K562 (cell line): Measurements from ENCODE around the gene NRCAM. TPM values are rescaled to one million over a fixed set of nuclear protein-coding genes. Genes with fewer than 3 reads are reported as not detected.

Experiments
- ARID3B ChIP-seq: fragments of 250-450 bp; sonication (Bioruptor Pico); IDR thresholded peaks from 2 replicates; pipeline ENCODE4 v1.4.0; 2020; ENCODE audit warnings: borderline replicate concordance
- EHMT2 ChIP-seq: fragments of 450-650 bp; IDR thresholded peaks from 2 replicates; pipeline ENCODE4 v1.6.1; 2018; ENCODE audit warnings: antibody characterized with exemption
- KHSRP ChIP-seq: fragments of 450-650 bp; IDR thresholded peaks from 2 replicates; pipeline ENCODE4 v1.6.1; 2017
- NR2F6 ChIP-seq: fragments of 450-650 bp; formaldehyde crosslinking; IDR thresholded peaks from 2 replicates; pipeline ENCODE4 v1.4.0; 2020; ENCODE audit warnings: mild to moderate bottlenecking
- RBM17 ChIP-seq: fragments of 200-400 bp; formaldehyde crosslinking; IDR thresholded peaks from 2 replicates; pipeline ENCODE4 v1.6.1; 2017; ENCODE audit warnings: low read depth, mild to moderate bottlenecking, low read length, borderline replicate concordance
- THRA ChIP-seq: fragments of 450-650 bp; IDR thresholded peaks from 2 replicates; pipeline ENCODE4 v1.6.1; 2017; ENCODE audit warnings: mild to moderate bottlenecking, moderate library complexity
- ZFP1 ChIP-seq: fragments of 450-650 bp; formaldehyde crosslinking; IDR thresholded peaks from 2 replicates; pipeline ENCODE4 v1.4.0; 2020; ENCODE audit warnings: mild to moderate bottlenecking, mixed read lengths
- ZNF253 ChIP-seq: fragments of 250-450 bp; sonication (Bioruptor Pico); conservative IDR thresholded peaks from 2 replicates; pipeline ENCODE4 v1.6.1; 2021; ENCODE audit warnings: mild to moderate bottlenecking
- polyA plus RNA-seq, 8 experiments: library from polyadenylated mRNA; depleted of rRNA in 4 of 8; stranded (reverse) in 5 of 8; unstranded in 3 of 8; fragments of >200 nt; fragmentation: Nextera tagmentation in 2 of 8; fragmentation: Illumina TruSeq in 1 of 8; extraction: Ambion mirVana in 2 of 8; extraction: Trizol in 1 of 8; gene quantifications; 2 replicates each; pipeline versions ENCODE4 v1.2.1 to v1.2.3, GENCODE V29; 2011 to 2014; ENCODE audit warnings: inconsistent platforms in 1 of 8, missing spikeins in 1 of 8
- total RNA-seq, 7 experiments: library from RNA; depleted of rRNA in 6 of 7; stranded (reverse); fragments of >200 nt in 6 of 7; fragmentation: Illumina TruSeq in 2 of 7; extraction: Trizol in 2 of 7; gene quantifications; 2 replicates each; pipeline versions ENCODE4 v1.2.1 to v1.2.3, GENCODE V29; 2011 to 2021; ENCODE audit warnings: low replicate concordance in 1 of 7

Gene NRCAM
- total and polyA plus RNA-seq, 9 of the 15 experiments (the other 6 are each of a cell fraction or from before 2014, with no cell fraction given) = 0.03 to 0.54 (median 0.12) TPM; not detected in 1

- no peak for TF ChIP-seq ARID3B (CRISPR knock-in tag)
- no peak for TF ChIP-seq THRA
- TF ChIP-seq NR2F6 = peak; percentile 92
- no peak for TF ChIP-seq ZNF253 (CRISPR knock-in tag)
- peak; percentile 98 for TF ChIP-seq EHMT2
- TF ChIP-seq RBM17 = no peak
- no peak for TF ChIP-seq KHSRP
- TF ChIP-seq ZFP1 = no peak
Observed at GRCh38 chr7:108246227-108246837, 209.9 kb downstream of the NRCAM start (continued).
